Measurements from ENCODE around the gene IFFO2. TPM values are rescaled to one million over a fixed set of nuclear protein-coding genes. Genes with fewer than 3 reads are reported as not detected.

Gene IFFO2
- total and polyA plus RNA-seq, 2 of the 13 experiments (the other 11 are each of a cell fraction or from before 2014, with no cell fraction given) = 7.3 to 16.7 TPM

- TF ChIP-seq ZNF639 (CRISPR knock-in tag; conservative IDR thresholded peaks at IDR 0.05) = no peak
- TF ChIP-seq RNF2 (conservative IDR thresholded peaks at IDR 0.05; ENCODE audit: low read depth) = peak; percentile 64; the same call in 1 of the 2 replicates
- TF ChIP-seq ATRX (CRISPR knock-in tag; IDR thresholded peaks at IDR 0.05; ENCODE audit: borderline replicate concordance) = no peak
- TF ChIP-seq TCF7L2 (IDR thresholded peaks at IDR 0.05; ENCODE audit: low read depth, low read length) = no peak
- TF ChIP-seq ZNF780A (CRISPR knock-in tag; IDR thresholded peaks at IDR 0.05) = no peak
- TF ChIP-seq, protein P1, sequence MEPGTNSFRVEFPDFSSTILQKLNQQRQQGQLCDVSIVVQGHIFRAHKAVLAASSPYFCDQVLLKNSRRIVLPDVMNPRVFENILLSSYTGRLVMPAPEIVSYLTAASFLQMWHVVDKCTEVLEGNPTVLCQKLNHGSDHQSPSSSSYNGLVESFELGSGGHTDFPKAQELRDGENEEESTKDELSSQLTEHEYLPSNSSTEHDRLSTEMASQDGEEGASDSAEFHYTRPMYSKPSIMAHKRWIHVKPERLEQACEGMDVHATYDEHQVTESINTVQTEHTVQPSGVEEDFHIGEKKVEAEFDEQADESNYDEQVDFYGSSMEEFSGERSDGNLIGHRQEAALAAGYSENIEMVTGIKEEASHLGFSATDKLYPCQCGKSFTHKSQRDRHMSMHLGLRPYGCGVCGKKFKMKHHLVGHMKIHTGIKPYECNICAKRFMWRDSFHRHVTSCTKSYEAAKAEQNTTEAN (CRISPR knock-in tag; conservative IDR thresholded peaks at IDR 0.05) = 0 out of 2 replicates have a peak, but pooled peaks have one; percentile 44
- TF ChIP-seq, protein P2, sequence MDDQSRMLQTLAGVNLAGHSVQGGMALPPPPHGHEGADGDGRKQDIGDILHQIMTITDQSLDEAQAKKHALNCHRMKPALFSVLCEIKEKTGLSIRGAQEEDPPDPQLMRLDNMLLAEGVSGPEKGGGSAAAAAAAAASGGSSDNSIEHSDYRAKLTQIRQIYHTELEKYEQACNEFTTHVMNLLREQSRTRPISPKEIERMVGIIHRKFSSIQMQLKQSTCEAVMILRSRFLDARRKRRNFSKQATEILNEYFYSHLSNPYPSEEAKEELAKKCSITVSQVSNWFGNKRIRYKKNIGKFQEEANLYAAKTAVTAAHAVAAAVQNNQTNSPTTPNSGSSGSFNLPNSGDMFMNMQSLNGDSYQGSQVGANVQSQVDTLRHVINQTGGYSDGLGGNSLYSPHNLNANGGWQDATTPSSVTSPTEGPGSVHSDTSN (CRISPR knock-in tag; IDR thresholded peaks at IDR 0.05; ENCODE audit: borderline replicate concordance) = no peak
- TF ChIP-seq HOXD1 (CRISPR knock-in tag; IDR thresholded peaks at IDR 0.05) = no peak
- TF ChIP-seq ZNF10 (CRISPR knock-in tag; IDR thresholded peaks at IDR 0.05; ENCODE audit: borderline replicate concordance, low read depth) = no peak
- TF ChIP-seq HOXA7 (CRISPR knock-in tag; IDR thresholded peaks at IDR 0.05) = no peak
- TF ChIP-seq HDAC2 (CRISPR knock-in tag; IDR thresholded peaks at IDR 0.05) = peak; percentile 52; the same call in 1 of the 2 replicates
- TF ChIP-seq ZNF160 (CRISPR knock-in tag; IDR thresholded peaks at IDR 0.05) = no peak
- TF ChIP-seq, protein P3, sequence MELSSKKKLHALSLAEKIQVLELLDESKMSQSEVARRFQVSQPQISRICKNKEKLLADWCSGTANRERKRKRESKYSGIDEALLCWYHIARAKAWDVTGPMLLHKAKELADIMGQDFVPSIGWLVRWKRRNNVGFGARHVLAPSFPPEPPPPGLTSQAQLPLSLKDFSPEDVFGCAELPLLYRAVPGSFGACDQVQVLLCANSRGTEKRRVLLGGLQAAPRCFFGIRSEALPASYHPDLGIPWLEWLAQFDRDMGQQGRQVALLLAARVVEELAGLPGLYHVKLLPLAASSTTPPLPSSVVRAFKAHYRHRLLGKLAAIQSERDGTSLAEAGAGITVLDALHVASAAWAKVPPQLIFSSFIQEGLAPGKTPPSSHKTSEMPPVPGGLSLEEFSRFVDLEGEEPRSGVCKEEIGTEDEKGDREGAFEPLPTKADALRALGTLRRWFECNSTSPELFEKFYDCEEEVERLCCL (CRISPR knock-in tag; IDR thresholded peaks at IDR 0.05; ENCODE audit: borderline replicate concordance) = no peak
- no peak for TF ChIP-seq EED (CRISPR knock-in tag; IDR thresholded peaks at IDR 0.05)
- TF ChIP-seq NFKB2 (CRISPR knock-in tag; IDR thresholded peaks at IDR 0.05; ENCODE audit: borderline replicate concordance) = peak; percentile 57; the same call in 1 of the 2 replicates
- TF ChIP-seq GRHL1 (CRISPR knock-in tag; conservative IDR thresholded peaks at IDR 0.05) = no peak; the same call in 1 of the 2 replicates
- TF ChIP-seq ZNF562 (CRISPR knock-in tag; IDR thresholded peaks at IDR 0.05; ENCODE audit: borderline replicate concordance) = no peak
- TF ChIP-seq YEATS2 (CRISPR knock-in tag; IDR thresholded peaks at IDR 0.05; ENCODE audit: borderline replicate concordance) = no peak
- TF ChIP-seq ZBTB2 (CRISPR knock-in tag; IDR thresholded peaks at IDR 0.05; ENCODE audit: low read depth) = 0 out of 2 replicates have a peak, but pooled peaks have one; percentile 31
- 0 out of 2 replicates have a peak, but pooled peaks have one; percentile 62 for TF ChIP-seq ZKSCAN5 (CRISPR knock-in tag; IDR thresholded peaks at IDR 0.05)
- no peak for TF ChIP-seq SUZ12 (IDR thresholded peaks at IDR 0.05; ENCODE audit: low read depth, low read length)
These were observed 19.5 kb downstream of the IFFO2 start (continued) for GRCh38 chr1:18936814-18937481.
